ENCODE measurements around the gene PNMA1.

The PNMA1 gene

DNA sequence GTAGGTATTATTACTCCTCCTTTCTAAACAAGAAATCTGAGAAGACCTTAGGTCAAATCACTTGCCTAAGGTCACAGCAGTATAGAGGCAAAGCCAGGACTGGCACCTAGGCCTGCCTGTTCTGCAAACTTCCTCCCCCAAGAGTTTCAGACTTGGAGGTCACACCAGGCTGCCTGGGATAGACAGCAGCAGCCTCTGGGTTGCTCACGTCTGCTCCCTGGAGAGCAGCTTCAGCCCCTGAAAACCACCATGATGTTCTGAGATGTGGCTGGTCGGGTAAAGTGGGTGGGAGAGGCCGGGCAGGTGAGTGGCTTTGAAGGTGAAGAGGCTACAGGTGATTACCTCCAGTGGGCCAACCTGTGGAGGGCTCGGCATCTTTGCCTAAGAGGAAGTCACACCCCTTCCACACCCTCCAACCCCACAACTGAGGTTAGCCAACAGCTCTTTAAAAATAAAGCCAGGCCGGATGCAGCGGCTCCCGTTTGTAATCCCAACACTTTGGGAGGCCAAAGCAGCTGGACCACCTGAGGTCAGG, 37.0 kb upstream of the PNMA1 start:
- peak in 3 of 4 experiments; percentile 34 to 46 (median 46) for DNase-seq

GRCh38 chr14:73750531-73750901, 36.3 kb upstream of the PNMA1 start:
- no peak for DNase-seq

DNA sequence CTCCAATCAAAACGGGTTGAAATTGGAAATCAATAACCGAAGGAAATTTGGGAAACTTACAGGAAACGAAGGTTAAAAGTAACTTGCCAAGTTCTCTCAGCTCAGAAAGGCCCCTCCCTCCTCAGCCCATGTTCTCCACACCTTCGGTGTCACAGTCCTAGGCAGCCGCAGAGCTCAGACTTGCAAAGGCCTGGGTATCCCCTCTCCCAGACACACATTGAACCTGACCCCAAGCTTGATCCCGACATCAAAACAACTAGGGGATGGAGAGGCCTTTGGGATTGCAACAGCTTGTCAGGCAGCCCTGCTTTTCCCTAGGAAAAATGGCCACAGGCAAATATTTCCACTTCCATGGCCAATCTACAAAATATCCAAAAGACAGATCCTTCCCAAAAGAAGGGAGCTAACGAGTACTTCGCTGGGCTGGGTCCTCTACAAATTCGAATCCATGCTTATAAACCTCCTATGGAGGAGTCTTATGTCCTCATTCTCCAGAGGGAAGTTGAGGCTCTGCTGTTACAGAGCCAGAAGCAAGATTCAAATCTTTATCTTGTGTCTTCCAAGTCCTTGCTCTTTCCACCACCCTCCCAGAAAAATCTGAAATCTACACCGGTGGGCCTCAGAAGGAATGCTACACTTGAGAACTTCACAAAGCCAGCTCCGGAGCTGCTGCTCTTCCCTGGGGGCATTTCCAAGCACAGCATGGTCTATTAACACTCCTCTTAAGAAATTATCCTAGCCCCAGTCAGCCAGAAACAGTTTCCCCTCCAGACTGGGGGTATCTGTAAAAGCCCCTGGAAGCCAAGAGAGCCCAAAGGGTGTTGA, 35.7 kb upstream of the PNMA1 start:
- DNase-seq, result no peak

DNA sequence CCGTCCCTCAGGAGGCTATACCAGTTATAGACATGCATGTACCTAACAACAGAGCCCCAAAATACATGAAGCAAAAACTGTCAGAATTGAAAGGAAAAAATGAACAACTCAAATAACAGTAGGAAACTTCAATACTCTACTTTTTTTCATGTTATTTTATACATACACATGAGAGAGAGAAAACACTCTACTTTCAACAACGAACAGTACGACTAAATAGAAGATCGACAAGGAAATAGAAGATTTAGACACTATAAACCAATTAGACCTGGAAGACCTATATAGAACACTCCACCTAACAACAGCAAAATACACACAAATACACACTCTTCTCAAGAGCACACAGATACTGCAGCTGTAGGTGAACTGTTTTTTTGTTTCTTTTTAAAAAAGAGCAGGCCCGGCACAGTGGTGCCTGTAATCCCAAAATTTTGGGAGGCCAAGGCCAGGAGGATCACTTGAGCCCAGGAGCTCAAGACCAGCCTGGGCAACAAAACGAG, 34.7 kb upstream of the PNMA1 start:
- DNase-seq, result no peak

GRCh38 chr14:73747379-73748211, 33.4 kb upstream of the PNMA1 start:
- no peak for DNase-seq

DNA sequence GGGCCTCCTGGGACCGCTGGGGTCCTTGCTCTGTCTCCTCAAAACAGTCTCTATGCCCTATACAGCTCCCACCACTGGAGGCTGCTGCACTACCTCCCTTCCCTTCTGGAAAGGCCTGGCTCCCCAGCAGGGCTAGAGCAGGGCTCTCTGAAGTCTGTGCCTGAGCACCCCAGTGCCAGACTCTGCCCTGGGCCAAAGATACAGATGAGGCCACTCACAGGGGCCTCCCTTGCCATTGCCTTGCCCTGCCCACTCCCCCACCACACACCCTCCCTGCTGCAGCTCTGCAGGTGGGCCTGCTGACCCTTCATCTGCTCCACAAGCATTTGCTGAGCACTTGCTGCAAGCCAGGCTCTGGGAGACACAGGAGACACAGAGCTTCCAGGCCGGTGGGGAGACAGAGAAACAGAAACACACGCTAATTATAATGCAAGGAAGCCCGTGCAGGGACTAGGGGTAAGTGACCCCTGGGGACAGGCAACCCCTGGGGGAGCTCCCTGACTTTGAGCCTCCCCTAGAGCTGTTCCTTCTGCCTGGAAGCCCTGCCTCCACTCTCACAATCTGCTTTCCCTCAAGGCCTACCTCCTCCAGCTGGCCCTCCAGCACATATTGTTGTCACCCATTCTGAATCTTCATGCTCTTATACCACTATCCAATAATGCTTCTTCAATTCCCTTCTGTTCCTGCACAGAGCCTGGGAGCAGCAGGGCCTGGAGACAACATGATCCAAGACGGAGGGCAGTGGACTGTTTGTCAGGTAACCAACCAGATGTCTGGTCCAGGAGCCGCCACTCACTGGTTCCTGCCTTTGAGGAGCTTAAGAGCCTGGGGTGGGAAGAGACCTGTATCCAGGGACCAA, 32.6 kb upstream of the PNMA1 start:
- DNase-seq, result peak in 2 of 4 experiments; percentile 48

DNA sequence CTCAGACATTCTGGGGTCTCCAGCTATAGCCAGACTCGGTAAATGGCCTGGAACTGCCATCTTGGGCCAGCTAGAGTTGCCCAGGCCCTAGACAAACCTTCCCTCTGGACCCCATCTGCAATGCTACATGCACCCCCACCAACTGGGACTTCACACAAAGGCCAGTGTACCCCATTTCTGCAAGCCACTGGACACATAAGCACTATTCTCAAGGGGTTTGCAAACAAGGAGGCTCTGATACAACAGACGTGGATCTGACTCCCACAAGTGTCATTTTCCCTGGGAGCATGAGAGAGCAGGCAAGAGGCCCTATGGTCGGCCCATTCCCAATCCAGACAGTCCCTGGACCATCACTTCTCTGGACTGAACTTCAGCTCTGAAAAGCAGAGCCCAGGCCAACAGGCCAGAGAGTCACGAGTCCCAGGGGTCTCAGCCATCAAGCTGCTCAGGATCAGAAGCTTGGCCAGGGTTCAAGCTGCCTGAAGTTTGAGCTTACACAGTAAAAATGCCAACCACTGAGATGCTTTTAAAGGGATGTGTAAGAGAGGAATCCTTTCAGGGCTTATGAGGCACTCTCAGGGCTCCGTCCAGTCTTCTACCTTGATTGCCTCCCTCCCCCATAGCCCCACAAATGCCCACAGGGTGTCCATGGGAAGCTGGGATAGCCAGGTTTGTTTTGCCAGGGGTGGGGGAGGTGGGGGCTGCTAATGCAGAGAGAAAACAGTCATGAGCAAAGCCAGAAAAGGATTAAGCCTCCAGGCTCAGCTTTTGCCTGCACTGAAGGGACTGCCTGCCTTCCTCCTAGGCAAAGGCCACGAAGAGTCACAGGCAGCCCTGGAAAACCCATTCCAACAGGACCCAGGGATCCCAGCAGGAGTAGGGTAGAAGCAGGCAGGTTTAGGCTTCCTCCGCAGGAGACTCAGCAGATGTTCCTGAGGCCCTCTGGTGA, 31.7 kb upstream of the PNMA1 start:
- no peak for DNase-seq

DNA sequence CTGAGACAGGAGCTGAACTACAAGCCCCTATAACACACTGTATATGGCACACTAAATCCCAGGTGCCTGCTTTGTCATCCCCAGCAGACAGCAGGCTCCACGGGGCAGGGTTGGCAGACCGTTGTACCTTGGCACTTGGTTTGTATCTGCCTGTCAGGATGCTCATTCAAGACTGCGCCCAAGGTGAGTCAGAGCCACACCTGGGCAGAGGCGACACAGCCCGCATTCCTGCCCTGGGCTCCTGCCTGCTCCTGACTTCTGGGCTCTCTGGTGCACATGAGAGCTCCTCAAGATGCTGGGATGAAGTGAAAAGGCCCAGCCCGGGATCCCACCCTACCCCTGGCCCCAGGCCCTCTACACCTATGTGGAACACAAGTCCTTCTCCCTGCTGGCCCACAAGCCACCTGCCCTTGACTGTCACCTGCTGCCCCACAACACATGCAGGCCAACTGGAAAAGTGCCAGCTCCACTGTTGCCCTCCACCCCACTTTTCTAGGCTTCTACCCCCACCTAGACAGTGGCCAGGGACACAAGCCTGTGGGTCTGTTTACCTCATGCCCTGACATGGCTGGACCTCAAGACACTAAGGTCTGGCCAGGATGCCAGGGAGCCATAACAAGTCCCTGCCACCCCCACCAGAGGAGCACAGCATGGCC, 30.8 kb upstream of the PNMA1 start:
- no peak for DNase-seq

GRCh38 chr14:73744175-73744867, 30.1 kb upstream of the PNMA1 start:
- DNase-seq, result no peak

DNA sequence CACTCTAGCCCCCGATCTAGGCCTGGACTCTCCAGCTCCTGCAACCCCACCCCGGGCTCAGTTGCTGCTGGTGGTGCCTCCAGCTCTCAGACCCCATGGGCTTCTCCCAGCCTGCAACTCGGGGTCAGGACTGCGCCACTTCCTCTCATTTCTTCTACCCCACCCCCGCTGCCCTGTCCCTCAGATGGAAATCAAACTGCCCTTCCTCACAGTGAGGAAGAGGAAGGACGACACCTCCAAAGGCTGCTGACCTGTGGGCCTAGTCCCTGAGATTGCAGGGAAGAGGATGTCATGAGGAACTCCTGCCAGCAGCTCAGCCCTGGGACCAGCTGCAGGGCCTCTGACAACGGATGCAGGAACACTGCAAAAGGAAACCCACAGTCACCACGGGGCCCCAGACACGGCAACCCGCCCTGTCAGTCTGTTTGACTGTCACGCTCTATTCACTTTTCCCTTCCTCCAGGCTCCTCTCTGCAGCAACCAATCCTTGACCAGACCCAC, 29.3 kb upstream of the PNMA1 start:
- DNase-seq, result peak; percentile 77 to 88 (median 88)

DNA sequence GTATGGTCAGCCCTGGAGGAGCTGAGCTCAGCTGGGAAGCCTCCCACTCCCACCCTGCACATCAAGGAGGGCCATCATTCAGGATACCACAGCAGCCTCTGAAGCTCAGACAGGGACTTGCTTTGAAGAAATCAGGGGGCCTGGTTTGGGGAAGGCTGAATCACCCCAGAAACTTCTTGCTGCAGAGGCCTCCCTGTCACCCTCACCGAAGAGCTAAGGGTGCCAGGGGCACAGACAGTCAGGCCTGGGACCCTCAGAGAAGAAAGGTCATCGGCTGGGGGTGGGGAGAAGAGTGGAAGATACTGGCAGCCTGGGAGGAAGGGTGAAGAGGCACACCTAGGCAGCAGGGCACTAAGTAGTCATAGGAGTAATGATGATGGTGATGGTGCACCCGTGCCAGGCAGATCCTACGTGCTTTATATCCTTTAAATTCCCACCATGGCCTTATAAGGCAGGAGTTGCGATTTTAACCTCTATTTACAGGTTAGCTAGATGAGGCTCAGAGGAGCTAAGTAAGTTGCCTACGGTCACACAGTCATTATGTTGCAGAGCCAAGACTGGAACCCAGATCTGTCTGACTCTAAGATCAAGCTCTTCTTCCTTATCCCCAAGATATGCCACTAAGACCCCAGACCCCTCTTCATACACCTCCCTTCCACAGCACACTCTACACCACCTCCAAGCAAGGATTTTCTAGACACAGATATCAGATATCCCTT, 28.5 kb upstream of the PNMA1 start:
- DNase-seq, result no peak

DNA sequence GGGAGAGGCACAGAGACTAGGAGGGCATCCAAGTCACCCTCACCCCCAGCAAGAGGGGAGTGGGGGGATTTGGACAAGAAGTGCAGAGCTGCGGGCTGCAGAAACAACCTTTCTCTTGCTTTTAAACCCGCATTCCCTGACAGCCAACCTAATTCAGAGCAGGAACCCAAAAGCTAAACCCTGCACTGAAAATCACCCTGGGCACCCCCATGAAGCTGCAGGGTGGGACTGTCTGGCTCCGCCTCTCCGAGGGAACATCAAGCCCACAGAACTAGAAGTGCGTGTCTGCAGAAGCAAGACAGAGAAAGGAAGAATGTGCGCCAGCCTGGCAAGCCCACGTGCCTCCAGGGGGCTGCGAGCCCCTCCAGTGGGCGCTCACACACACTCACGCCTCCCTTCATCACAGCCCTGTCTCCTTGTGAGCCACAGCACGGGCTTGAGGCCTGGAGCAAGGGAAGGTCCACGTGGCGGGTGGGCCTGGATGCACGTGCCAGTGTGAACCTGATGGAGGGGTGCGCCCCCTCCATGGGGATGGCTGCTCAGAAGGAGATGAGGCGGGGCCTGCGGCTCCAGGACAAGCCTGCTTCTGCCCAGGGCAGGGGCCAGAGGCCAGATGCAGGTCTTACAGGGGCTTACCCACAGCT, 27.8 kb upstream of the PNMA1 start:
- peak in 3 of 4 experiments; percentile 33 to 34 (median 34) for DNase-seq

DNA sequence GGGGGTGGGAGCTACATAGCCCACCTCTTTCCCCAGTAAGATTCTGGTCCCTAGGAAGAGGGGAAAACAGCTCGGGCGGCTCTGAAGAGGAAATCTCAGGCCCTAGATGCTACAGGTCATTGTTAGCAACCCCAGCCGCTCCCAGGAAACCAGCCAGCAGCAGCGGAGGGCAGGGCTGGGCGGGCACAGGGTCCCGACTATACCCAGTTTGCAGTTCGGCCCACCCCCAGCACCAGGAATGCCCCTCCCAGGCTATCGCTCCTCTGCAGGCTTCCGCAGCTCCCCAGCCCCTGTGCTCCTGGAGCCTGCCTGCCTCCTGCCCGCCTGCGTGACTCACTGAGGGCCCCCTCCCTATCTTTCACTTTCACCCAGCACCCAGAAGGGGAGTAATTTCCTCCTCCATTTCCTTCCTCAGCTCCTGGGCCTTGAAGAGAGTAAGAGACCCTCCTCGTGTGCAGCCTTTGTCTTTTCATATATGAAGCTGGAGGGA, 27.2 kb upstream of the PNMA1 start:
- DNase-seq, result peak in 3 of 4 experiments; percentile 64 to 70 (median 65)

GRCh38 chr14:73740618-73741326, 26.6 kb upstream of the PNMA1 start:
- DNase-seq, result peak in 3 of 4 experiments; percentile 27 to 56 (median 44)

GRCh38 chr14:73739899-73740617, 25.9 kb upstream of the PNMA1 start:
- no peak for DNase-seq

DNA sequence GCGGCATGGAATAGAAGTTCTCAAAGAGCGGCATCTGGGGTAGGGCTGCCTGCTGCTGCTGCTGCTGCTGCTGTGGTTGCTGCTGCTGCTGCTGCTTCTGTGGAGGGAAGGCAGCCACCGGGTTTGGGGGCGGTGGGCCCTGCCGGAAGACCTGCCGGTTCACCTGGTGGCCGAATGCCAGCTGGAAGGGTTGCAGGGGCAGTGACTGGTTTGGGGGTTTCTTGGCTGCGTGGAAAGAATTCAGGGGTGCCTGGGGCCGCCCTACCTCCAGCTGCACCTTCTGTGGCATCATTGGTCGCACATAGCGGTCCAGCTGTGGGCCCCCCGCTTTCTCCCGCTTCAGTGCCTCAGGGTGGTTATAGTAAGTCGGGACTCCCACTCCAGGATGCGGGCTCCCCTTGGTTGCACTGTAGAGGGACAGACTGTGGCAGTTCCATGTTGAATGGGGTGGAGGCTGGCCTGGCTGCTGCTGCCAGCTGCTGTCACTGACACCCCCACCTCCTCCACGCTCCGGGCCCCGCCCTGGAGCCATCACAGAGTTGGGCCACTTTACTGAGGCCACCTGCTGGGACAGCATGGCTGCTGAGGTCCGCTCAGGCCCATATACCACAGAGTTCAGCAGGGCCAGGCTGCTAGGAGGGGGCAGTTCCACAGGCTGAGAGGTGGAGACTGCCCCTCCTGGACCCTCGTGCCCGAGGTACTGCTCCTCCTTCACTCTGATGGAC, 25.2 kb upstream of the PNMA1 start:
- DNase-seq, result no peak
